Sigmoid colon (tissue), 7 donors: ENCODE results near the gene CPLX3. TPM values are rescaled to one million over a fixed set of nuclear protein-coding genes. Genes with fewer than 3 reads are reported as not detected.

ENCODE experiments used
- DNase-seq: peaks from one replicate; pipeline ENCODE4 v3.0.0-alpha.2; 2019
- H3K27ac ChIP-seq, 4 donors: fragments of 200-600 bp; sonication (generic); one replicate each; pipeline ENCODE4 v1.5.1; 2016 to 2019; ENCODE audit warnings: mild to moderate bottlenecking in 1 of 4
- H3K27me3 ChIP-seq, 3 donors: fragments of 200-600 bp; sonication (generic); one replicate each; pipeline ENCODE4 v1.5.1; 2019; ENCODE audit warnings: mild to moderate bottlenecking in 1 of 3
- H3K36me3 ChIP-seq, 4 donors: fragments of 200-600 bp; sonication (generic); one replicate each; pipeline ENCODE4 v1.5.1; 2016 to 2019
- H3K4me1 ChIP-seq, 4 donors: fragments of 200-600 bp; sonication (generic); one replicate each; pipeline ENCODE4 v1.5.1; 2017 to 2019
- H3K4me3 ChIP-seq, 4 donors: fragments of 200-600 bp; sonication (generic); one replicate each; pipeline ENCODE4 v1.5.1; 2017 to 2019; ENCODE audit warnings: mild to moderate bottlenecking in 2 of 4, moderate library complexity in 1 of 4
- H3K9me3 ChIP-seq, 4 donors: fragments of 200-600 bp in 3 of 4; sonication (generic) in 3 of 4; one replicate each; pipeline versions ENCODE4 v1.5.1 to v1.6.1; 2013 to 2019
- EP300 ChIP-seq, 4 donors: sonication (generic); formaldehyde crosslinking; IDR thresholded peaks; one replicate each; pipeline ENCODE4 v1.6.1; 2017; ENCODE audit warnings: antibody characterized with exemption in 4 of 4
- POLR2A ChIP-seq, 2 donors: fragments of 450-650 bp; IDR thresholded peaks; one replicate each; pipeline ENCODE4 v1.6.1; 2016; ENCODE audit warnings: antibody characterized with exemption in 2 of 2, mild to moderate bottlenecking in 2 of 2, moderate library complexity in 2 of 2
- POLR2AphosphoS5 ChIP-seq, 4 donors: sonication (generic); formaldehyde crosslinking; IDR thresholded peaks; one replicate each; pipeline ENCODE4 v1.6.1; 2017; ENCODE audit warnings: antibody characterized with exemption in 4 of 4
- WGBS, 2 donors: extraction: QIAGEN DNeasy Blood & Tissue Kit; methylation state at CpG; one replicate each; pipeline ENCODE4 v1.1.7; 2013; 5-methylcytosine and 5-hydroxymethylcytosine counted together
- intact Hi-C: fragments of 100-400 bp; cut with DNase I; formaldehyde crosslinking; loops from one replicate; pipeline ENCODE4 v1.15.1; 2023
- polyA plus RNA-seq, 3 donors: library from polyadenylated mRNA; stranded (reverse); fragments of 200-250 nt; gene quantifications; one replicate each; pipeline ENCODE4 v1.2.3, GENCODE V29; 2013
- total RNA-seq, 4 donors: library from RNA; depleted of rRNA; stranded (reverse); fragments of >200 nt; gene quantifications; one replicate each; pipeline ENCODE4 v1.1.0, GENCODE V29; 2016
- TF ChIP-seq, protein P1 (sequence below), 4 experiments: fragments of 450-650 bp in 3 of 4; fragments of 200-600 bp in 1 of 4; IDR thresholded peaks; one replicate each; pipeline ENCODE4 v1.5.1; 2016 to 2019; ENCODE audit warnings: antibody characterized with exemption in 4 of 4, mild to moderate bottlenecking in 3 of 4, moderate library complexity in 2 of 4
- donor health status: healthy with polysubstance abuse.
- donor health status: Bipolar disorder and iron deficiency.
- donor health status: healthy.

CPLX3 gene
- total and polyA plus RNA-seq, 7 donors, result 0.28 to 0.41 TPM; not detected in 5

DNA sequence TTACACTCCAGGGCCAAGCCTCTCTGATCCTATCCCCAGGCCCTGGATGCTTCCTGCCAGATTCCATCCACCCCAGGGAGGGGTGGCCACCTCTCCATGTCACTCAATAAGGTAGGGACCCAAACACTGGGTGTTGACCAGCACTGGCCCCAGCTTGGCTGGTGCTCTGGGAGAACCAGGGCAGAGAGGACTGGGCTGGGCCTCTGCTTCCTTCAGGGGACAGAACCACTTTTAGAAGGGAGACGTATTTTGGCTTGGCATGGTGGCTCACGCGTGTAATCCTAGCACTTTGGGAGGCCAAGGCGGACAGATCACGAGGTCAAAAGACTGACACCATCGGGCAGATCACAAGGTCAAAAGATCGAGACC, 4.7 kb upstream of the CPLX3 start:
- 81 to 90% methylated on average over 7 of the region's 7 CpGs for WGBS, 2 donors
- Histone ChIP-seq H3K36me3 (no peaks in the 10 kb centered on the region), H3K27me3 (peaks cover 0 to 13% (median 13%) of the 10 kb centered on the region in 3 donors), H3K27ac (no peak overlapping the region), H3K4me1 (peaks cover 0 to 14% (median 9%) of the 10 kb centered on the region in 4 donors), H3K4me3 (no peak overlapping the region), H3K9me3 (no peaks in the 10 kb centered on the region)
- TF ChIP-seq EP300 (IDR thresholded peaks at IDR 0.05) (no peak), POLR2AphosphoS5 (IDR thresholded peaks at IDR 0.05) (no peak), POLR2A (IDR thresholded peaks at IDR 0.05) (no peak)
- TF ChIP-seq, protein P1, sequence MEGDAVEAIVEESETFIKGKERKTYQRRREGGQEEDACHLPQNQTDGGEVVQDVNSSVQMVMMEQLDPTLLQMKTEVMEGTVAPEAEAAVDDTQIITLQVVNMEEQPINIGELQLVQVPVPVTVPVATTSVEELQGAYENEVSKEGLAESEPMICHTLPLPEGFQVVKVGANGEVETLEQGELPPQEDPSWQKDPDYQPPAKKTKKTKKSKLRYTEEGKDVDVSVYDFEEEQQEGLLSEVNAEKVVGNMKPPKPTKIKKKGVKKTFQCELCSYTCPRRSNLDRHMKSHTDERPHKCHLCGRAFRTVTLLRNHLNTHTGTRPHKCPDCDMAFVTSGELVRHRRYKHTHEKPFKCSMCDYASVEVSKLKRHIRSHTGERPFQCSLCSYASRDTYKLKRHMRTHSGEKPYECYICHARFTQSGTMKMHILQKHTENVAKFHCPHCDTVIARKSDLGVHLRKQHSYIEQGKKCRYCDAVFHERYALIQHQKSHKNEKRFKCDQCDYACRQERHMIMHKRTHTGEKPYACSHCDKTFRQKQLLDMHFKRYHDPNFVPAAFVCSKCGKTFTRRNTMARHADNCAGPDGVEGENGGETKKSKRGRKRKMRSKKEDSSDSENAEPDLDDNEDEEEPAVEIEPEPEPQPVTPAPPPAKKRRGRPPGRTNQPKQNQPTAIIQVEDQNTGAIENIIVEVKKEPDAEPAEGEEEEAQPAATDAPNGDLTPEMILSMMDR (IDR thresholded peaks at IDR 0.05), result no peak
- intact Hi-C loops, result no loop called here
- DNase-seq, result no peak

DNA sequence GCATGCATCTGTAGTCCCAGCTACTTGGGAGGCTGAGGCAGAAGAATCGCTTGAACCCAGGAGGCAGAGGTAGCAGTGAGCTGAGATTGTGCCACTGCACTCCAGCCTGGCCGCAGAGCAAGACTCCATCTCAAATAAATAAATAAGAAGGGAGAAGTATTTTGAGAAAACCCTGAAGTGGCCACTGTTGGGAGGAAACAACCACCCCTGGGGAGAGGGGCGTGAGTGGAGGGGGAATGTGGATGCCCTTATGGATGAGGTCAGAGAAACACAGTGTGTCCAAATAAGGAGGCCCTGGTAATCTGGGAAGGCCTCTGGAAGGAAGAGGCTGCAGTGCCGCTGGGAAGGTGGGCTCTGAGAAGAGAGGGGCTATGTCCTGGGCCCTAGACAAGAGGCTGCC, 4.2 kb upstream of the CPLX3 start:
- no peak for DNase-seq
- 90 to 95% methylated on average over 4 of the region's 4 CpGs for WGBS, 2 donors

DNA sequence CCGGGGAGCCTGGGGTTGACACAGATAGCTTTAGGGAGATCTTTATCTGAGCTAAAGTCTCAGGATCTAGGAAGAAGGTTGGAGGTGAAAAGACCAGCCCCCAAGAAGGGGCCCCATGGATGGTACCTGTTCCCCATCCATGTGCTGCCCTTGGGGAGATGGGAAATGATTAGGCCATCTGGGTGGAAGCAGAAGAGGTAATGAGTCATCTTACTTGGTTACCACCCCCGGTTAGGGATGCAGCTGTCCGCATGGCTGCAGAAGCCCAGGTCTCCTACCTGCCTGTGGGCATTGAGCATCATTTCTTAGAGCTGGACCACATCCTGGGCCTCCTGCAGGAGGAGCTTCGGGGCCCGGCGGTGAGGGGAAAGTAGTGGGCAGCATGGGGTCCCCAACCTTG, 3.1 kb upstream of the CPLX3 start:
- peaks cover 0 to 28% (median 25%) of the 10 kb centered on the region in 3 donors for H3K27me3 ChIP-seq
- intact Hi-C loops, result no loop called here
- H3K36me3 ChIP-seq, result no peaks in the 10 kb centered on the region
- WGBS, 2 donors, result 80% methylated on average over 6 of the region's 6 CpGs
- TF ChIP-seq EP300 (IDR thresholded peaks at IDR 0.05) (no peak), POLR2A (IDR thresholded peaks at IDR 0.05) (no peak), POLR2AphosphoS5 (IDR thresholded peaks at IDR 0.05) (no peak)
- TF ChIP-seq, protein P1 (IDR thresholded peaks at IDR 0.05), result no peak
- no peaks in the 10 kb centered on the region for H3K9me3 ChIP-seq
- H3K4me1 ChIP-seq, result peaks cover 0 to 6% (median 4%) of the 10 kb centered on the region in 4 donors
- H3K27ac ChIP-seq, result no peak overlapping the region
- DNase-seq, result no peak
- no peak overlapping the region for H3K4me3 ChIP-seq

More for the DNA sequence above, 4.2 kb upstream of the CPLX3 start:
- intact Hi-C loops, result no loop called here
- TF ChIP-seq EP300 (IDR thresholded peaks at IDR 0.05), result no peak
- TF ChIP-seq POLR2A (IDR thresholded peaks at IDR 0.05), result no peak
- TF ChIP-seq POLR2AphosphoS5 (IDR thresholded peaks at IDR 0.05), result no peak
- TF ChIP-seq, protein P1 (IDR thresholded peaks at IDR 0.05), result no peak
- Histone ChIP-seq H3K9me3 (no peaks in the 10 kb centered on the region), H3K4me1 (peaks cover 0 to 11% (median 7%) of the 10 kb centered on the region in 4 donors), H3K36me3 (no peaks in the 10 kb centered on the region), H3K27me3 (peaks cover 0 to 17% (median 17%) of the 10 kb centered on the region in 3 donors), H3K4me3 (no peak overlapping the region), H3K27ac (no peak overlapping the region)

DNA sequence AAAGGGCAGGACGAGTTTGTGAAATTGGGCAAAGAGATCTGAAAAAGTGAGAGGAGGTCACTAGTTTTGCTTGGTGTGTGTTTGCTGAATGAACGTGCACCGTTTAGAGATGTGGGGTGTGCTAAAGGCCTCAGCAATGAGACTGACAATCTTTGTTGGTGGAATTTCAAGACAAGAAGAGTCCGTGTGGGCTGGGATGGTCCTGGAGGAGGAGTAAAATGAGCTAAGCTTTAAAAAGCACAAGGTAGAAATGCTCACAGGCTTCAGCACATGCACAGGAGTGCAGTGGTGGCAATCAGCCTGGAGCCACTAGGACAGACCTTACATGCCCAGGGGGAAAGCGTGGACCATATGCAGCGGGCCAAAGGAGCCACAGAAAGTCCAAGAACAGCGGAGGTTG, 1.5 kb upstream of the CPLX3 start:
- intact Hi-C loops, result no loop called here

More for the DNA sequence above, 1.5 kb upstream of the CPLX3 start:
- DNase-seq, result no peak
- Histone ChIP-seq H3K36me3 (no peaks in the 10 kb centered on the region), H3K4me1 (peaks cover 0 to 6% (median 3%) of the 10 kb centered on the region in 4 donors), H3K27me3 (peaks cover 0 to 33% (median 25%) of the 10 kb centered on the region in 3 donors), H3K9me3 (no peaks in the 10 kb centered on the region), H3K27ac (no peak overlapping the region), H3K4me3 (no peak overlapping the region)
- TF ChIP-seq, protein P1 (IDR thresholded peaks at IDR 0.05), result no peak
- TF ChIP-seq POLR2AphosphoS5 (IDR thresholded peaks at IDR 0.05) (no peak), EP300 (IDR thresholded peaks at IDR 0.05) (no peak), POLR2A (IDR thresholded peaks at IDR 0.05) (no peak)
- WGBS, 2 donors, result 80 to 83% methylated on average over 7 of the region's 7 CpGs
